ENCODE data around the gene PDLIM5.
"Not testable (repeated sequence)": the region's sequence is repeated elsewhere in the genome, so short reads cannot be mapped to it uniquely, and the experiment has no call there.

PDLIM5 gene

GRCh38 chr4:94653984-94654609 is 202.4 kb downstream of the PDLIM5 start:
- DNase-seq (ENCODE audit: low read depth), result no peak

GRCh38 chr4:94654714-94655113 is 203.0 kb downstream of the PDLIM5 start:
- no peak for DNase-seq (ENCODE audit: low read depth)

GRCh38 chr4:94660614-94661013 is 208.9 kb downstream of the PDLIM5 start:
- DNase-seq (ENCODE audit: low read depth), result no peak

- not testable (repeated sequence) for DNase-seq (ENCODE audit: low read depth)
Observed at GRCh38 chr4:94665021-94665420, 213.3 kb downstream of the PDLIM5 start.

GRCh38 chr4:94665500-94666404 is 214.0 kb downstream of the PDLIM5 start:
- DNase-seq (ENCODE audit: low read depth), result no peak

- DNase-seq (ENCODE audit: low read depth), result no peak
Observed at GRCh38 chr4:94668724-94669123, 217.0 kb downstream of the PDLIM5 start.

- no peak for DNase-seq (ENCODE audit: low read depth)
Observed at GRCh38 chr4:94669672-94670664, 218.2 kb downstream of the PDLIM5 start.

- no peak for DNase-seq (ENCODE audit: low read depth)
Observed at GRCh38 chr4:94671113-94671512, 219.4 kb downstream of the PDLIM5 start.

GRCh38 chr4:94673961-94674360 is 222.2 kb downstream of the PDLIM5 start:
- no peak for DNase-seq (ENCODE audit: low read depth)

- DNase-seq (ENCODE audit: low read depth), result no peak
Observed at GRCh38 chr4:94676970-94677369, 225.2 kb downstream of the PDLIM5 start.

- DNase-seq (ENCODE audit: low read depth), result no peak
Observed at GRCh38 chr4:94678896-94679295, 227.2 kb downstream of the PDLIM5 start.

GRCh38 chr4:94680176-94680862 is 228.6 kb downstream of the PDLIM5 start:
- no peak for DNase-seq (ENCODE audit: low read depth)

GRCh38 chr4:94686086-94686485 is 234.3 kb downstream of the PDLIM5 start:
- no peak for DNase-seq (ENCODE audit: low read depth)

GRCh38 chr4:94689155-94689860 is 237.6 kb downstream of the PDLIM5 start:
- DNase-seq (ENCODE audit: low read depth), result no peak

GRCh38 chr4:94690851-94691254 is 239.1 kb downstream of the PDLIM5 start:
- DNase-seq (ENCODE audit: low read depth), result no peak

GRCh38 chr4:94691552-94691951 is 239.8 kb downstream of the PDLIM5 start:
- DNase-seq (ENCODE audit: low read depth), result no peak

GRCh38 chr4:94695384-94695783 is 243.6 kb downstream of the PDLIM5 start:
- no peak for DNase-seq (ENCODE audit: low read depth)

- DNase-seq (ENCODE audit: low read depth), result no peak
Observed at GRCh38 chr4:94698187-94698586, 246.4 kb downstream of the PDLIM5 start.

GRCh38 chr4:94700298-94700697 is 248.6 kb downstream of the PDLIM5 start:
- no peak for DNase-seq (ENCODE audit: low read depth)

- DNase-seq (ENCODE audit: low read depth), result no peak
Observed at GRCh38 chr4:94701631-94702300, 250.0 kb downstream of the PDLIM5 start.

Data from activated T-cell treated with anti-CD3 and anti-CD28 coated beads for 24 hours (primary cell).